HCT116 (cell line): ENCODE measurements around the gene GAL3ST2. TPM values are rescaled to one million over a fixed set of nuclear protein-coding genes. Genes with fewer than 3 reads are reported as not detected.

Experiments used
- ATAC-seq: fragments of 200-7000 bp; cut with Tn5 transposase; 2 replicates; pipeline ENCODE4 v1.9.1; 2020; ENCODE audit warnings: mild to moderate bottlenecking, moderate library complexity
- BruUV-seq: library from RNA; stranded (reverse); fragments of 400-500 nt; replicated peaks from 2 replicates; lab custom pipeline; 2021; lab: Mats Ljungman, UMichigan
- CTCF ChIA-PET: fragments of 300-600 bp; sonication (Branson Sonifier 250); formaldehyde crosslinking; loops from one replicate; lab custom pipeline; 2021; ENCODE audit warnings: antibody characterized with exemption; lab: Charles Lee
- POLR2A ChIA-PET: fragments of 300-600, 350-600 bp; sonication (Branson Sonifier 250); formaldehyde crosslinking; loops from one replicate; lab custom pipeline; 2021; ENCODE audit warnings: antibody characterized with exemption; lab: Charles Lee
- RAD21 ChIA-PET, 2 experiments: fragments of 300-600 bp; sonication (Branson Sonifier 250); formaldehyde crosslinking; loops; one replicate each; lab custom pipeline; 2023; ENCODE audit warnings: low total read pairs in 2 of 2; ENCODE audit not compliant: uncharacterized antibody in 2 of 2, unreplicated experiment in 2 of 2, low non-redundant PET in 1 of 2; lab: Charles Lee
- DNase-seq: peaks from one replicate; pipeline ENCODE4 v3.0.0-alpha.2; 2010; ENCODE audit warnings: low read depth, low spot score
- H2AFZ ChIP-seq: fragments of 200-600 bp; shearing (Covaris generic), sonication (generic); 2 replicates; pipeline ENCODE4 v1.6.1; 2017; ENCODE audit warnings: low read depth, mixed run types, mixed read lengths, antibody characterized with exemption, low read length; ENCODE audit not compliant: poor library complexity, severe bottlenecking
- H3K27ac ChIP-seq: 2 replicates; pipeline ENCODE4 v1.5.1; 2012; ENCODE audit warnings: low read depth, low read length
- H3K27me3 ChIP-seq: fragments of 200-600 bp; sonication (generic); 2 replicates; pipeline ENCODE4 v1.6.1; 2016; ENCODE audit warnings: mixed run types, low read length, mixed read lengths; ENCODE audit not compliant: insufficient read depth
- H3K36me3 ChIP-seq, 2 experiments: fragments of 200-500 bp in 1 of 2; fragments of 200-600 bp in 1 of 2; sonication (Bioruptor generic) in 1 of 2; sonication (generic) in 1 of 2; 2 replicates each; pipeline versions ENCODE4 v1.5.1 to v1.6.1; 2014 to 2016; ENCODE audit warnings: low read length in 2 of 2, inconsistent platforms in 1 of 2, mixed read lengths in 1 of 2, mixed run types in 1 of 2; ENCODE audit not compliant: insufficient read depth in 2 of 2, control insufficient read depth in 1 of 2
- H3K4me1 ChIP-seq, 2 experiments: fragments of 200-600 bp in 1 of 2; sonication (generic) in 1 of 2; 2 replicates each; pipeline versions ENCODE4 v1.5.1 to v1.6.1; 2012 to 2017; ENCODE audit warnings: low read length in 2 of 2, inconsistent platforms in 1 of 2, mild to moderate bottlenecking in 1 of 2, mixed read lengths in 1 of 2, mixed run types in 1 of 2, moderate library complexity in 1 of 2; ENCODE audit not compliant: insufficient read depth in 2 of 2, control insufficient read depth in 1 of 2
- H3K4me2 ChIP-seq: fragments of 200-600 bp; sonication (generic); 2 replicates; pipeline ENCODE4 v1.6.1; 2017; ENCODE audit warnings: mixed run types, low read length, mixed read lengths
- H3K4me3 ChIP-seq, 2 experiments: fragments of 200-600 bp in 1 of 2; sonication (generic) in 1 of 2; replicated peaks in 1 of 2; 2 replicates each; pipeline ENCODE4 v1.5.1; 2011 to 2016; ENCODE audit warnings: low read length in 2 of 2, control low read depth in 1 of 2, low read depth in 1 of 2, mild to moderate bottlenecking in 1 of 2, mixed read lengths in 1 of 2, mixed run types in 1 of 2
- H3K79me2 ChIP-seq: fragments of 200-600 bp; sonication (generic); 2 replicates; pipeline ENCODE4 v1.6.1; 2017; ENCODE audit warnings: mild to moderate bottlenecking, mixed run types, low read length, moderate library complexity, mixed read lengths; ENCODE audit not compliant: insufficient read depth
- H3K9ac ChIP-seq: fragments of 200-600 bp; sonication (generic); 2 replicates; pipeline ENCODE4 v1.6.1; 2016; ENCODE audit warnings: low read length, mixed read lengths
- H3K9me2 ChIP-seq: fragments of 200-600 bp; sonication (generic), shearing (Covaris generic); 2 replicates; pipeline ENCODE4 v1.6.1; 2017; ENCODE audit warnings: mixed run types, mild to moderate bottlenecking, moderate library complexity; ENCODE audit not compliant: insufficient read depth
- H3K9me3 ChIP-seq, 2 experiments: fragments of 200-500 bp in 1 of 2; fragments of 200-600 bp in 1 of 2; sonication (Bioruptor generic) in 1 of 2; sonication (generic) in 1 of 2; 2 replicates each; pipeline ENCODE4 v1.6.1; 2014 to 2017; ENCODE audit warnings: low read length in 2 of 2, mixed read lengths in 2 of 2, inconsistent platforms in 1 of 2, low read depth in 1 of 2, mild to moderate bottlenecking in 1 of 2, mixed run types in 1 of 2, moderate library complexity in 1 of 2; ENCODE audit not compliant: control insufficient read depth in 1 of 2, insufficient read depth in 1 of 2
- H4K20me1 ChIP-seq: fragments of 200-600 bp; sonication (generic), shearing (Covaris generic); 2 replicates; pipeline ENCODE4 v1.6.1; 2017; ENCODE audit warnings: mixed run types, mild to moderate bottlenecking, moderate library complexity; ENCODE audit not compliant: insufficient read depth
- CBX3 ChIP-seq: IDR thresholded peaks from 2 replicates; pipeline ENCODE4 v1.6.1; 2012; ENCODE audit warnings: low read depth
- EGR1 ChIP-seq: IDR thresholded peaks from 2 replicates; pipeline ENCODE4 v1.6.1; 2012; ENCODE audit warnings: low read depth
- ELF1 ChIP-seq: IDR thresholded peaks from 2 replicates; pipeline ENCODE4 v1.6.1; 2012; ENCODE audit warnings: low read depth, borderline replicate concordance
- EZH2phosphoT487 ChIP-seq: fragments of 200-600 bp; IDR thresholded peaks from 2 replicates; pipeline ENCODE4 v1.6.1; 2018; ENCODE audit warnings: antibody characterized with exemption, borderline replicate concordance
- FOSL1 ChIP-seq: IDR thresholded peaks from 2 replicates; pipeline ENCODE4 v1.6.1; 2012; ENCODE audit warnings: low read depth
- POLR2A ChIP-seq: IDR thresholded peaks from 2 replicates; pipeline ENCODE4 v1.7.0; 2011; ENCODE audit warnings: borderline replicate concordance; ENCODE audit not compliant: insufficient read depth, insufficient read length; ENCODE audit errors: extremely low read depth
- RAD21 ChIP-seq: IDR thresholded peaks from 2 replicates; pipeline ENCODE4 v1.6.1; 2012; ENCODE audit warnings: low read depth, mild to moderate bottlenecking
- SIN3A ChIP-seq: IDR thresholded peaks from 2 replicates; pipeline ENCODE4 v1.6.1; 2012; ENCODE audit warnings: low read depth
- SRF ChIP-seq: IDR thresholded peaks from 2 replicates; pipeline ENCODE4 v1.6.1; 2012; ENCODE audit warnings: low read depth
- TCF7L2 ChIP-seq: IDR thresholded peaks from 2 replicates; pipeline ENCODE4 v1.7.0; 2011; ENCODE audit warnings: borderline replicate concordance, inconsistent platforms; ENCODE audit not compliant: insufficient read depth, insufficient read length; ENCODE audit errors: extremely low read depth
- ZFX ChIP-seq: fragments of 450-650 bp; IDR thresholded peaks from 2 replicates; pipeline ENCODE4 v1.6.1; 2017
- intact Hi-C: fragments of 100-400 bp; cut with micrococcal nuclease; formaldehyde crosslinking; loops from 2 replicates; pipeline ENCODE4 v1.10.0; 2022
- total RNA-seq: library from RNA; stranded (reverse); gene quantifications from one replicate; pipeline ENCODE4 v1.2.1, GENCODE V29; 2021; ENCODE audit not compliant: unreplicated experiment
- TF ChIP-seq, protein P1 (sequence below): IDR thresholded peaks from 2 replicates; pipeline ENCODE4 v1.6.1; 2012
- TF ChIP-seq, protein P2 (sequence below), 3 experiments: fragments of 200-600 bp in 1 of 3; sonication (generic) in 1 of 3; IDR thresholded peaks in 2 of 3; conservative IDR thresholded peaks in 1 of 3; 2 replicates each; pipeline ENCODE4 v1.5.1; 2012 to 2017; ENCODE audit warnings: low read depth in 2 of 3, low read length in 2 of 3, antibody characterized with exemption in 1 of 3, borderline replicate concordance in 1 of 3, control low read depth in 1 of 3, mild to moderate bottlenecking in 1 of 3, mixed read lengths in 1 of 3, mixed run types in 1 of 3, moderate library complexity in 1 of 3; ENCODE audit not compliant: insufficient read depth in 1 of 3
- TF ChIP-seq, protein P3 (sequence below): IDR thresholded peaks from 2 replicates; pipeline ENCODE4 v1.6.1; 2012

GAL3ST2 gene
- total RNA-seq, 1 experiment from 2014 or later, result 0.44 TPM

DNA sequence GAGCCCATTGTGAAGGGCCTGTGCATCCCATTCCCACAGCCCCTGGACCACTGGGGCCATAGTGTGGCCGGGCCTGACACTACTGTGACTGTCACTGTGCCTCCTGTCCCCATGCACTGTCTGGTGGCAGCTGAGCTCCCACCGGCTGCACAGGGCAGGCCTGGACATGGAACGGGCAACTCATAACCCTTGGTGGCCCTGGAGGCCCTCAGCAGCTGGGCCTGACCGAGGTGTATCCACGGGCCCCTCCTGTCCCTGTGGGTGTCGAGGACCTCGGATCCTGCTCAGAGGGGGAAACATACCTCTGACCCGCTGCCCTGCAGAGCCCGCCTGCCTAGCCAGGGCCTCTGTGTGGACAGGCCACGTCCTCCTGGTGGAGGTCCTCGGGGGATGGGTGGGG is 7.8 kb upstream of the GAL3ST2 start:
- BruUV-seq, result no TSS peak
- no peaks in the 10 kb centered on the region for H3K9me3 ChIP-seq
- H3K9me2 ChIP-seq, result no peaks in the 10 kb centered on the region
- no peaks in the 10 kb centered on the region for H3K79me2 ChIP-seq
- no peak overlapping the region for H3K4me3 ChIP-seq
- no peak overlapping the region for H3K27ac ChIP-seq
- no peaks in the 10 kb centered on the region for H4K20me1 ChIP-seq
- POLR2A ChIA-PET, result no interaction called here
- CTCF ChIA-PET, result no interaction called here
- intact Hi-C loops, result no loop called here
- no peak overlapping the region for H3K4me2 ChIP-seq
- RAD21 ChIA-PET, result no interaction called here
- no peak overlapping the region for H3K9ac ChIP-seq
- peaks cover 0 to under 1% of the 10 kb centered on the region in 2 experiments; a peak in 3 of 4 replicates for H3K4me1 ChIP-seq
- TF ChIP-seq SRF (no peak), CBX3 (no peak), EGR1 (no peak), TCF7L2 (no peak), ELF1 (no peak), ZFX (no peak), POLR2A (no peak)
- ATAC-seq (no peak), DNase-seq (no peak)
- no peaks in the 10 kb centered on the region for H3K36me3 ChIP-seq
- H3K27me3 ChIP-seq, result no peaks in the 10 kb centered on the region
- no peak overlapping the region for H2AFZ ChIP-seq

DNA sequence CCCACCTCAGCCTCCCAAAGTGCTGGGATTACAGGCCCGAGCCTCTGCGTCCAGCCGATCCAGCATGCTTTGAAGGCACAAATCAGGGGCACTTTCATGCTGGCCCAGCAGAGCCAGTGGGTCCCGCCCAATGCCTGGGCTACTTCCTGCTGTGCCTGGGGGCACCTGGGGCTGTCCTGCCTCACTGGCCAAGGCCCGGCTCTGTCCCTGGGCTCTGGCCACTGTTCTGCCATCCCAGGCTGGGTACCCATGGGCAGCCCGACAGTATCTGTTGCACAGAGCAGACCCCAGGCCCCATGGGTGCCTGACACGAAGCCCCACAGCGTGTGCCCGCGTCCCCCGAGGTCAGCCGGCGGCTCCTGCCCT is 6.8 kb upstream of the GAL3ST2 start:
- H4K20me1 ChIP-seq, result no peaks in the 10 kb centered on the region
- H2AFZ ChIP-seq, result no peak overlapping the region
- H3K27me3 ChIP-seq, result no peaks in the 10 kb centered on the region
- no peak overlapping the region for H3K4me2 ChIP-seq
- CTCF ChIA-PET, result no interaction called here
- no peak overlapping the region for H3K9ac ChIP-seq
- TF ChIP-seq POLR2A, result no peak
- TF ChIP-seq, protein P1, sequence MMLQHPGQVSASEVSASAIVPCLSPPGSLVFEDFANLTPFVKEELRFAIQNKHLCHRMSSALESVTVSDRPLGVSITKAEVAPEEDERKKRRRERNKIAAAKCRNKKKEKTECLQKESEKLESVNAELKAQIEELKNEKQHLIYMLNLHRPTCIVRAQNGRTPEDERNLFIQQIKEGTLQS, result no peak
- TF ChIP-seq TCF7L2, result no peak
- TF ChIP-seq EZH2phosphoT487, result no peak
- no peak for TF ChIP-seq ZFX
- TF ChIP-seq FOSL1, result no peak
- TF ChIP-seq, protein P2, sequence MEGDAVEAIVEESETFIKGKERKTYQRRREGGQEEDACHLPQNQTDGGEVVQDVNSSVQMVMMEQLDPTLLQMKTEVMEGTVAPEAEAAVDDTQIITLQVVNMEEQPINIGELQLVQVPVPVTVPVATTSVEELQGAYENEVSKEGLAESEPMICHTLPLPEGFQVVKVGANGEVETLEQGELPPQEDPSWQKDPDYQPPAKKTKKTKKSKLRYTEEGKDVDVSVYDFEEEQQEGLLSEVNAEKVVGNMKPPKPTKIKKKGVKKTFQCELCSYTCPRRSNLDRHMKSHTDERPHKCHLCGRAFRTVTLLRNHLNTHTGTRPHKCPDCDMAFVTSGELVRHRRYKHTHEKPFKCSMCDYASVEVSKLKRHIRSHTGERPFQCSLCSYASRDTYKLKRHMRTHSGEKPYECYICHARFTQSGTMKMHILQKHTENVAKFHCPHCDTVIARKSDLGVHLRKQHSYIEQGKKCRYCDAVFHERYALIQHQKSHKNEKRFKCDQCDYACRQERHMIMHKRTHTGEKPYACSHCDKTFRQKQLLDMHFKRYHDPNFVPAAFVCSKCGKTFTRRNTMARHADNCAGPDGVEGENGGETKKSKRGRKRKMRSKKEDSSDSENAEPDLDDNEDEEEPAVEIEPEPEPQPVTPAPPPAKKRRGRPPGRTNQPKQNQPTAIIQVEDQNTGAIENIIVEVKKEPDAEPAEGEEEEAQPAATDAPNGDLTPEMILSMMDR (IDR thresholded peaks at IDR 0.05 in 2 of 3, conservative IDR thresholded peaks at IDR 0.05 in 1 of 3; ENCODE audit: borderline replicate concordance in 1 of 3, insufficient read depth in 1 of 3, low read depth in 2 of 3, low read length in 2 of 3), result no peak
- TF ChIP-seq ELF1, result no peak
- TF ChIP-seq RAD21, result no peak
- TF ChIP-seq SIN3A, result no peak
- TF ChIP-seq, protein P3, sequence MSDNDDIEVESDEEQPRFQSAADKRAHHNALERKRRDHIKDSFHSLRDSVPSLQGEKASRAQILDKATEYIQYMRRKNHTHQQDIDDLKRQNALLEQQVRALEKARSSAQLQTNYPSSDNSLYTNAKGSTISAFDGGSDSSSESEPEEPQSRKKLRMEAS, result no peak
- TF ChIP-seq SRF, result no peak
- BruUV-seq, result no TSS peak
- no peak overlapping the region for H3K27ac ChIP-seq
- ATAC-seq, result no peak
- no peaks in the 10 kb centered on the region for H3K79me2 ChIP-seq
- no peak for DNase-seq
- no peak overlapping the region for H3K4me3 ChIP-seq
- intact Hi-C loops, result no loop called here
- RAD21 ChIA-PET, result no interaction called here
- H3K36me3 ChIP-seq, result no peaks in the 10 kb centered on the region
- H3K9me3 ChIP-seq, result no peaks in the 10 kb centered on the region
- POLR2A ChIA-PET, result no interaction called here
- no peaks in the 10 kb centered on the region for H3K9me2 ChIP-seq
- peaks cover 5 to 10% of the 10 kb centered on the region in 2 experiments for H3K4me1 ChIP-seq
